IMR-90 (cell line): ENCODE data around the gene PPP4C. TPM values are rescaled to one million over a fixed set of nuclear protein-coding genes. Genes with fewer than 3 reads are reported as not detected.

Source experiments
- ATAC-seq: fragments of 200-7000 bp; cut with Tn5 transposase; 2 replicates; pipeline ENCODE4 v1.9.1; 2020; ENCODE audit warnings: low read depth, mild to moderate bottlenecking, moderate library complexity
- BruUV-seq: library from RNA; stranded (reverse); fragments of 400-500 nt; replicated peaks from 2 replicates; lab custom pipeline; 2021; lab: Mats Ljungman, UMichigan
- CTCF ChIA-PET: fragments of 300-600 bp; formaldehyde crosslinking; extraction: SDS; loops from one replicate; lab custom pipeline; 2021; ENCODE audit warnings: antibody characterized with exemption; lab: Yijun Ruan, JAX
- POLR2A ChIA-PET: fragments of 300-600 bp; sonication (Branson Sonifier 250); formaldehyde crosslinking; loops from one replicate; lab custom pipeline; 2022; ENCODE audit warnings: antibody characterized with exemption; ENCODE audit not compliant: unreplicated experiment; lab: Charles Lee
- DNase-seq: peaks from one replicate; pipeline ENCODE4 v3.0.0; 2013
- H2AFZ ChIP-seq: replicated peaks from 2 replicates; pipeline ENCODE3; 2013; ENCODE audit warnings: low read length, mild to moderate bottlenecking; ENCODE audit not compliant: poor library complexity
- H2AK5ac ChIP-seq: 2 replicates; pipeline ENCODE4 v1.6.1; 2013; ENCODE audit warnings: low read depth, low read length, inconsistent platforms
- H2AK9ac ChIP-seq: replicated peaks from 2 replicates; pipeline ENCODE3; 2013; ENCODE audit warnings: mild to moderate bottlenecking, low read depth, low read length, moderate library complexity; ENCODE audit not compliant: poor library complexity
- H2BK120ac ChIP-seq: 2 replicates; pipeline ENCODE4 v1.6.1; 2013; ENCODE audit warnings: low read depth, low read length, inconsistent platforms
- H2BK15ac ChIP-seq: 3 replicates; pipeline ENCODE4 v1.6.1; 2013; ENCODE audit warnings: low read depth, low read length, inconsistent platforms
- H2BK20ac ChIP-seq: 2 replicates; pipeline ENCODE4 v1.6.1; 2013; ENCODE audit warnings: low read depth, mild to moderate bottlenecking, inconsistent platforms, low read length, moderate library complexity
- H2BK5ac ChIP-seq: 2 replicates; pipeline ENCODE4 v1.6.1; 2013; ENCODE audit warnings: mild to moderate bottlenecking, low read depth, low read length, inconsistent platforms; ENCODE audit not compliant: poor library complexity, severe bottlenecking
- H3K14ac ChIP-seq: replicated peaks from 2 replicates; pipeline ENCODE4 v1.6.1; 2013; ENCODE audit warnings: low read depth, low read length, inconsistent platforms
- H3K18ac ChIP-seq: 2 replicates; pipeline ENCODE4 v1.6.1; 2013; ENCODE audit warnings: low read depth, low read length, control low read depth
- H3K23ac ChIP-seq: 2 replicates; pipeline ENCODE4 v1.6.1; 2013; ENCODE audit warnings: low read depth, low read length, inconsistent platforms
- H3K27ac ChIP-seq: 2 replicates; pipeline ENCODE4 v1.5.1; 2013; ENCODE audit warnings: mild to moderate bottlenecking, control low read depth, low read length; ENCODE audit not compliant: insufficient read depth
- H3K27me3 ChIP-seq: 2 replicates; pipeline ENCODE4 v1.6.1; 2013; ENCODE audit warnings: low read length; ENCODE audit not compliant: control insufficient read depth, insufficient read depth
- H3K36me3 ChIP-seq: 2 replicates; pipeline ENCODE4 v1.6.1; 2013; ENCODE audit warnings: low read length, mixed read lengths; ENCODE audit not compliant: control insufficient read depth, insufficient read depth
- H3K4ac ChIP-seq: 2 replicates; pipeline ENCODE4 v1.6.1; 2013; ENCODE audit warnings: low read depth, low read length, inconsistent platforms
- H3K4me1 ChIP-seq: 2 replicates; pipeline ENCODE4 v1.6.1; 2013; ENCODE audit warnings: low read length, mixed read lengths; ENCODE audit not compliant: control insufficient read depth, insufficient read depth
- H3K4me2 ChIP-seq: 2 replicates; pipeline ENCODE4 v1.6.1; 2013; ENCODE audit warnings: low read depth, mild to moderate bottlenecking, control low read depth, low read length, moderate library complexity
- H3K4me3 ChIP-seq: 2 replicates; pipeline ENCODE4 v1.5.1; 2013; ENCODE audit warnings: low read depth, mild to moderate bottlenecking, control low read depth, low read length, moderate library complexity; ENCODE audit not compliant: insufficient read depth
- H3K56ac ChIP-seq: 2 replicates; pipeline ENCODE4 v1.6.1; 2013; ENCODE audit warnings: low read length, inconsistent platforms; ENCODE audit not compliant: insufficient read depth; ENCODE audit errors: extremely low read depth
- H3K79me1 ChIP-seq, 2 experiments: 2 replicates each; pipeline ENCODE4 v1.6.1; 2013; ENCODE audit warnings: low read length in 2 of 2, inconsistent platforms in 1 of 2, low read depth in 1 of 2
- H3K9ac ChIP-seq: 2 replicates; pipeline ENCODE4 v1.6.1; 2013; ENCODE audit warnings: low read depth, low read length, control low read depth
- H3K9me1 ChIP-seq: 2 replicates; pipeline ENCODE4 v1.6.1; 2013; ENCODE audit warnings: low read length, inconsistent platforms; ENCODE audit not compliant: insufficient read depth
- H3K9me3 ChIP-seq: 2 replicates; pipeline ENCODE4 v1.6.1; 2013; ENCODE audit warnings: low read length; ENCODE audit not compliant: control insufficient read depth, insufficient read depth
- H4K20me1 ChIP-seq: 2 replicates; pipeline ENCODE4 v1.6.1; 2013; ENCODE audit warnings: low read length, inconsistent platforms; ENCODE audit not compliant: insufficient read depth
- H4K5ac ChIP-seq: 2 replicates; pipeline ENCODE4 v1.6.1; 2013; ENCODE audit warnings: mild to moderate bottlenecking, low read depth, low read length, control low read depth
- H4K8ac ChIP-seq, 2 experiments: 2 replicates each; pipeline ENCODE4 v1.6.1; 2013; ENCODE audit warnings: low read depth in 2 of 2, low read length in 2 of 2, control low read depth in 1 of 2, inconsistent platforms in 1 of 2
- H4K91ac ChIP-seq: 2 replicates; pipeline ENCODE4 v1.6.1; 2013; ENCODE audit warnings: low read depth, low read length, inconsistent platforms; ENCODE audit not compliant: insufficient read depth
- FOS ChIP-seq: fragments of 150-350 bp; IDR thresholded peaks from 2 replicates; pipeline ENCODE4 v1.6.1; 2016; ENCODE audit warnings: low read depth, low read length
- MAZ ChIP-seq: IDR thresholded peaks from 2 replicates; pipeline ENCODE4 v1.6.1; 2012; ENCODE audit warnings: low read depth, mild to moderate bottlenecking, low read length, improper control_type of control experiment, moderate library complexity, borderline replicate concordance
- MXI1 ChIP-seq: IDR thresholded peaks from 2 replicates; pipeline ENCODE4 v1.6.1; 2012; ENCODE audit warnings: low read depth, mild to moderate bottlenecking, low read length, moderate library complexity, borderline replicate concordance
- NFE2L2 ChIP-seq: fragments of 150-350 bp; IDR thresholded peaks from 2 replicates; pipeline ENCODE4 v1.6.1; 2016; ENCODE audit warnings: low read depth, mild to moderate bottlenecking, low read length
- RAD21 ChIP-seq: IDR thresholded peaks from 2 replicates; pipeline ENCODE4 v1.6.1; 2012; ENCODE audit warnings: low read length, improper control_type of control experiment
- RCOR1 ChIP-seq: IDR thresholded peaks from 2 replicates; pipeline ENCODE4 v1.6.1; 2012; ENCODE audit warnings: mild to moderate bottlenecking, low read length, improper control_type of control experiment; ENCODE audit not compliant: insufficient replicate concordance
- RFX5 ChIP-seq: IDR thresholded peaks from 2 replicates; pipeline ENCODE4 v1.8.0; 2012; ENCODE audit warnings: low read depth, mild to moderate bottlenecking, low read length, moderate library complexity
- SMC3 ChIP-seq: fragments of 150-350 bp; IDR thresholded peaks from 2 replicates; pipeline ENCODE4 v1.6.1; 2016; ENCODE audit warnings: low read depth, mild to moderate bottlenecking, antibody characterized with exemption, low read length, moderate library complexity
- WGBS, 2 experiments: methylation state at CpG; one replicate each; pipeline versions ENCODE4 v1.1.5 to v1.1.7; 2013; ENCODE audit warnings: missing lambda C conversion rate in 2 of 2; ENCODE audit not compliant: insufficient read length in 1 of 2; ENCODE audit errors: extremely low coverage in 2 of 2; 5-methylcytosine and 5-hydroxymethylcytosine counted together
- dilution Hi-C: fragments of 300-500 bp; cut with HindIII; formaldehyde crosslinking; loops from one replicate; pipeline ENCODE4 v1.14.3; 2018; ENCODE audit warnings: low sequenced_read_pairs; ENCODE audit not compliant: unreplicated experiment
- in situ Hi-C: fragments of 300-500 bp; cut with MboI; formaldehyde crosslinking; loops from 3 replicates; pipeline ENCODE4 v1.14.3; 2019; ENCODE audit warnings: low sequenced_read_pairs, inconsistent platforms, mixed read lengths
- intact Hi-C: fragments of 100-400 bp; cut with micrococcal nuclease; formaldehyde crosslinking; loops from 2 replicates; pipeline ENCODE4 v1.10.0; 2022
- polyA plus RNA-seq, 3 experiments: library from polyadenylated mRNA; depleted of rRNA; stranded (reverse); fragments of >200 nt; gene quantifications; 2 replicates each; pipeline ENCODE4 v1.2.3, GENCODE V29; 2012; ENCODE audit warnings: low replicate concordance in 1 of 3
- total RNA-seq: library from RNA; depleted of rRNA; stranded (reverse); fragments of >200 nt; gene quantifications from 2 replicates; pipeline ENCODE4 v1.2.3, GENCODE V29; 2012
- TF ChIP-seq, protein P1 (sequence below): fragments of 150-350 bp; IDR thresholded peaks from 2 replicates; pipeline ENCODE4 v1.6.1; 2017; ENCODE audit warnings: mild to moderate bottlenecking, antibody characterized with exemption, low read length, low read depth
- TF ChIP-seq, protein P2 (sequence below): conservative IDR thresholded peaks from 2 replicates; pipeline ENCODE4 v1.5.1; 2012; ENCODE audit warnings: mild to moderate bottlenecking, low read depth, low read length, improper control_type of control experiment
- TF ChIP-seq, protein P3 (sequence below): fragments of 150-350 bp; IDR thresholded peaks from 2 replicates; pipeline ENCODE4 v1.6.1; 2016; ENCODE audit warnings: low read depth, mild to moderate bottlenecking, low read length, moderate library complexity, borderline replicate concordance

PPP4C gene
- total and polyA plus RNA-seq, 2 of the 4 experiments (the other 2 are of a cell fraction) = 200 to 209 TPM

DNA sequence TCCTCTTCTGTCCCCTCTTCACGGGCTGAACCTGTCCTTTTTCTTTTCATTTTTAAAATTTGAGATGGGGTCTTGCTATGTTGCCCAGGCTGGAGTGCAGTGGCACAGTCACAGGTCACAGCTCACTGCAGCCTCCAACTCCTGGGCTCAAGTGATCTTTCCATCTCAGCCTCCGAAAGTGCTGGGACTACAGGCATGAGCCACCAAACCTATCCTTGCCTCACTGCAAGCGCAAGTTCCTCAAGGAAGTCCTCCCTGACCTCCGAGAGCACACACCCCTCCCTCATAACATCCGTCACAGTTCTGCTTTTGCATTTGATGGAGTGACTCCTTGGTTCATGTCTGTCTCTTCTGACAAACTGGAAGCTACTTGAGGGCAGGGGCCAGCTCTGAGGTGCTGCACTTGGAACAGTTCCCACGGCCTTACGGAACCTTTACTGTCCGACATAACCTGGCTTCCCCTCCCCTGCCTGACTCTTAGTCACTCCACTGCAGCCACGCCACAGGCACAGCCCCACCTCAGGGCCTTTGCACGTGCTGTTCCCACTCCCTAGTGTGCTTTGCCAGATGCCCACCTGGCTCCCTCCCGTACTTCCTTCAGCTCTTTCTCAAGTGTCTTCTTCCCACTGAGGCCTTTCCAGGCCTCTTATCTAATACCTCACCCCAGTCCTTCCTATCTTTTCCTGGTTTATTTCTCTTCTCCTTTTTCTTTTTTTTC, 11.5 kb downstream of the PPP4C start:
- in situ Hi-C loops = no loop called here
- no peak overlapping the region for H2BK15ac ChIP-seq
- no peak overlapping the region for H3K4me2 ChIP-seq
- peaks cover 37% of the 10 kb centered on the region for H3K36me3 ChIP-seq
- no peak overlapping the region for H4K8ac ChIP-seq
- H3K4ac ChIP-seq = no peak overlapping the region
- dilution Hi-C loops = no loop called here
- TF ChIP-seq, protein P1, sequence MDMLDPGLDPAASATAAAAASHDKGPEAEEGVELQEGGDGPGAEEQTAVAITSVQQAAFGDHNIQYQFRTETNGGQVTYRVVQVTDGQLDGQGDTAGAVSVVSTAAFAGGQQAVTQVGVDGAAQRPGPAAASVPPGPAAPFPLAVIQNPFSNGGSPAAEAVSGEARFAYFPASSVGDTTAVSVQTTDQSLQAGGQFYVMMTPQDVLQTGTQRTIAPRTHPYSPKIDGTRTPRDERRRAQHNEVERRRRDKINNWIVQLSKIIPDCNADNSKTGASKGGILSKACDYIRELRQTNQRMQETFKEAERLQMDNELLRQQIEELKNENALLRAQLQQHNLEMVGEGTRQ = no peak
- no peak for TF ChIP-seq NFE2L2
- TF ChIP-seq, protein P2, sequence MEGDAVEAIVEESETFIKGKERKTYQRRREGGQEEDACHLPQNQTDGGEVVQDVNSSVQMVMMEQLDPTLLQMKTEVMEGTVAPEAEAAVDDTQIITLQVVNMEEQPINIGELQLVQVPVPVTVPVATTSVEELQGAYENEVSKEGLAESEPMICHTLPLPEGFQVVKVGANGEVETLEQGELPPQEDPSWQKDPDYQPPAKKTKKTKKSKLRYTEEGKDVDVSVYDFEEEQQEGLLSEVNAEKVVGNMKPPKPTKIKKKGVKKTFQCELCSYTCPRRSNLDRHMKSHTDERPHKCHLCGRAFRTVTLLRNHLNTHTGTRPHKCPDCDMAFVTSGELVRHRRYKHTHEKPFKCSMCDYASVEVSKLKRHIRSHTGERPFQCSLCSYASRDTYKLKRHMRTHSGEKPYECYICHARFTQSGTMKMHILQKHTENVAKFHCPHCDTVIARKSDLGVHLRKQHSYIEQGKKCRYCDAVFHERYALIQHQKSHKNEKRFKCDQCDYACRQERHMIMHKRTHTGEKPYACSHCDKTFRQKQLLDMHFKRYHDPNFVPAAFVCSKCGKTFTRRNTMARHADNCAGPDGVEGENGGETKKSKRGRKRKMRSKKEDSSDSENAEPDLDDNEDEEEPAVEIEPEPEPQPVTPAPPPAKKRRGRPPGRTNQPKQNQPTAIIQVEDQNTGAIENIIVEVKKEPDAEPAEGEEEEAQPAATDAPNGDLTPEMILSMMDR = no peak
- TF ChIP-seq, protein P3, sequence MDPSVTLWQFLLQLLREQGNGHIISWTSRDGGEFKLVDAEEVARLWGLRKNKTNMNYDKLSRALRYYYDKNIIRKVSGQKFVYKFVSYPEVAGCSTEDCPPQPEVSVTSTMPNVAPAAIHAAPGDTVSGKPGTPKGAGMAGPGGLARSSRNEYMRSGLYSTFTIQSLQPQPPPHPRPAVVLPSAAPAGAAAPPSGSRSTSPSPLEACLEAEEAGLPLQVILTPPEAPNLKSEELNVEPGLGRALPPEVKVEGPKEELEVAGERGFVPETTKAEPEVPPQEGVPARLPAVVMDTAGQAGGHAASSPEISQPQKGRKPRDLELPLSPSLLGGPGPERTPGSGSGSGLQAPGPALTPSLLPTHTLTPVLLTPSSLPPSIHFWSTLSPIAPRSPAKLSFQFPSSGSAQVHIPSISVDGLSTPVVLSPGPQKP = no peak
- no peak for TF ChIP-seq MAZ
- no peak for TF ChIP-seq RFX5
- TF ChIP-seq MXI1 = no peak
- TF ChIP-seq RAD21 = no peak
- no peak for TF ChIP-seq RCOR1
- TF ChIP-seq SMC3 = no peak
- no peak for TF ChIP-seq FOS
- H2AK9ac ChIP-seq = no peak overlapping the region
- no peak overlapping the region for H2BK20ac ChIP-seq
- 94% methylated on average over 6 of the region's 11 CpGs; no CpG with 5 or more reads in 1 of the 2 experiments for WGBS, 2 experiments
- no TSS peak for BruUV-seq
- no peak overlapping the region for H3K23ac ChIP-seq
- intact Hi-C loops = no loop called here
- H3K27me3 ChIP-seq = no peaks in the 10 kb centered on the region
- CTCF ChIA-PET = no interaction called here
- H2AFZ ChIP-seq = no peak overlapping the region
- no peak for DNase-seq
- H3K9ac ChIP-seq = no peak overlapping the region
- no peak for ATAC-seq
- peaks cover 1 to 16% of the 10 kb centered on the region in 2 experiments for H3K79me1 ChIP-seq
- POLR2A ChIA-PET = no interaction called here
- H3K18ac ChIP-seq = no peak overlapping the region
- H3K9me1 ChIP-seq = no peaks in the 10 kb centered on the region
- no peak overlapping the region for H2BK5ac ChIP-seq
- H2AK5ac ChIP-seq = no peak overlapping the region
- H4K20me1 ChIP-seq = peaks cover 12% of the 10 kb centered on the region
- H3K4me1 ChIP-seq = peaks cover 3% of the 10 kb centered on the region; the same call in 1 of the 2 replicates
- H2BK120ac ChIP-seq = no peak overlapping the region
- no peak overlapping the region for H3K4me3 ChIP-seq
- no peak overlapping the region for H4K5ac ChIP-seq
- H4K91ac ChIP-seq = no peak overlapping the region
- H3K9me3 ChIP-seq = no peaks in the 10 kb centered on the region
- H3K27ac ChIP-seq = no peak overlapping the region
- no peak overlapping the region for H3K56ac ChIP-seq
- H3K14ac ChIP-seq = no peak overlapping the region
